Measurements from ENCODE around the gene PER1.

Gene PER1

DNA sequence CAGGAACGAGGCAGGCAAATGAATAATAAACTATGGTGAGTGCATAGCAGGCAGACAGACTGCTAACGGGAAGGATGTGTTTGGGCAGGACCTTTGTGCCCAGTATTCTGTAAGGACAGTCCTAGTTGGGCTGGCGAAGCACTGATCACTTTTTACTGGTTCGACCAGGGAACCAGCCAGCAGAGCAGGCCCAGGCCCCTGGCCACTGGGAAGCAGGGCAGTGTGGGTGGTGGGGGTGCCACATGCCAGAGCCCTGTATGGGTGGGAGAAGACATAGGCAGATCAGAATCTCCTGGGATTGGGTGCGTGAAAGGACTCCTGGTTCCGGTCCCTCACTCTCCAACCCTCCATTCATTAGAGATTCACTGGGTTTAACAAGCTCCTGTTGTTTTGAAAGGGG is 14.5 kb upstream of the PER1 start:
- FAIRE-seq: no peak

DNA sequence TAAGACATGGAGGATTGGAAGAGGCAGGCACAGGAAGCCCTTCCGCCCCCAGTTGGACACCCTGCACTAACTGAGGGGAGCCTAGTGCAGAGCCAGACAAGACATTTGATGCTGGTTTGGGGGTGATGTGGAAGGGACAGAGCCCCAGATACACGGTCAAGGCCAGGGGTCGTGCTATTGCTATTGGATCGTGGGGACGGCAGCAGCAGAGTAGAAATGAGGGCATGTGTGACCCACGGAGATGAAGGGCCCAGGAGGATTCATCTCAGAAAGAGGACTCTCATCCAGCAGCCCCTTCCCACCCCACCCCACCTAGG is 12.6 kb upstream of the PER1 start:
- no peak for FAIRE-seq

DNA sequence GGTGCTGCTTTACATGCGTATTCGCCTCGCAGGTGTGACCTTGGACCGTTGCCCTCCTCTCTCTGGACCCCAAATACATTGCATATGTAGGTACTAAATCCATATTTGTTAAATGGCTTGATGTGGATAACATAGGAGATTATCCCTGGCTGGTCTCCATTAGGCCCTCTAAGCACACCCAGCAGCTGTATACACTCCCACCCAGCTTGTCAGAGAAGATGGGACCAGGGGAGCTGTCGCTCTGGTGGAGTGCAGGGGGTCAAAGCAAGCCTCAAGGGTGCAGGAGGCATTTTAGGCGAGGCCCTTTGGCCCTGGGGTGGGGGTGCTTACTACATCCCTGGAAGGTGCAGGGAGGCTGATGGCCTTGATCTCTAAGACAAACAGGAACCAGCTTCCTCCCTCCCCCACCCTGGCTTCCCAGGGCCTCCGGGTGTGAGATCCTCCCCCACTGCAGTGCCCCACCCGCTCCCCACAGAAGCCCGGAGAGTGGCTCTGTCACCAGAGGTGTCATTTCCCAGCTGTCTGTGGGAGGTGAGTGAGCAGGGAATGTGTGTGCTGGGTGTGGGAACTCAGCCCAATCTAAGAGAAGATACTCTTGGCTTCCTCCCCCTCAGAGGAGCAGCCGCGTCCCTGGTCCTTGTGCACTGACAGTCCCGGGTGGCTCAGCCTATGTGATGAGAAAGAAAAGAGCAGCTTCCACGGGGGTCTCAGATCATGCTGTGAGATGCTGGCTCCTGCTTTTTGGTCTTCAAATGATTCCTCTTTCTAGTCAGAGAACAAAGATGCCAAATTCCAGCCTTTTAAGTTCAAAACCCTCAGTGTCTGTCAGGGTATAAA is 12.0 kb upstream of the PER1 start:
- FAIRE-seq: no peak

DNA sequence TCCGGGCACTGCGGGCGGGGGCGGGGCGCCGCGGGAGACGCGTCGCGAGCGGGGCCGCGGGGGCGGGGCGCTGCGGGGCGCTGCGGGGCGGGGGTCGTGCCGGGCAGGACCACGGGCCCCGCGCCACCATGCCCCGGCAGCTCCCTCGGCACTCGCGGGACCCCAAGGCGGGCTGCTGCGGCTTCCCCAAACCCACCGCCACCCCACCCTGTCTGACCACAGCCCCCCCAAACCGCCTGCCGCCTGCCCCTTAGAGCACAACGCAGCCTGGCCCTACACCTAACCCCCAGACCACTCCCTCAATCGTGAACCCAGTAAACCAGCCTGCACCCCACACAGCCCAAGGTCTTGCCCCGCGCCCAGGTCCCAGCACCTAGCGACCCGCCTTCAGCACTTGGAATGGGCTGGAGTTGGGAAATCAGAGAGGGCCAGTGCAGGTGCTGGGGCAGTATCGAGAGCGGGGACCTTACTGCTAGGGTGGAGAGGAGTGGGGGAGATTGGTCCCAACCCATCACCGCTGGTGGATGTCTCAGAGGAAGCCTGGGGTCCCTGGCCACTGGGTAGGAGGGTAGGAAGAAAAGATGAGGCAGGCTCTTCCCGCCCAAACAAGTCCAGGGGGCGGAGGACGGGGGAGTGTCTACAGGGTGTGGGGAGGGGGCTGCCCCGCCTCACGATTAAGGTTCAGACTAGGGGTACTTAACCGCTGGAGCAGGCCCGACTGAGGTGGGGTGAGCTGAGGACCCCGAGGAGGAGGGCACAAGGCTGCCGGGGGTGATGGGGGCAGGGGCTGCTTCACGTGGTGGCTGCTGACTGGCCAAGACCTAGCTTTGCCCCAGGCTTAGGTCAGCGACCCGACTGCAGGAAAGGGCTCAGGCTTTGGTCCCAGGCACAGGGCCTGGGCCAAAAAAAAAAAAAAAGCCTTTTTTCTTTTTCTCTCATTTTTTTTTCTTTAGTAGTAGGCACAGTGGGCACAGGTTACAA is 11.1 kb upstream of the PER1 start:
- FAIRE-seq: no peak

DNA sequence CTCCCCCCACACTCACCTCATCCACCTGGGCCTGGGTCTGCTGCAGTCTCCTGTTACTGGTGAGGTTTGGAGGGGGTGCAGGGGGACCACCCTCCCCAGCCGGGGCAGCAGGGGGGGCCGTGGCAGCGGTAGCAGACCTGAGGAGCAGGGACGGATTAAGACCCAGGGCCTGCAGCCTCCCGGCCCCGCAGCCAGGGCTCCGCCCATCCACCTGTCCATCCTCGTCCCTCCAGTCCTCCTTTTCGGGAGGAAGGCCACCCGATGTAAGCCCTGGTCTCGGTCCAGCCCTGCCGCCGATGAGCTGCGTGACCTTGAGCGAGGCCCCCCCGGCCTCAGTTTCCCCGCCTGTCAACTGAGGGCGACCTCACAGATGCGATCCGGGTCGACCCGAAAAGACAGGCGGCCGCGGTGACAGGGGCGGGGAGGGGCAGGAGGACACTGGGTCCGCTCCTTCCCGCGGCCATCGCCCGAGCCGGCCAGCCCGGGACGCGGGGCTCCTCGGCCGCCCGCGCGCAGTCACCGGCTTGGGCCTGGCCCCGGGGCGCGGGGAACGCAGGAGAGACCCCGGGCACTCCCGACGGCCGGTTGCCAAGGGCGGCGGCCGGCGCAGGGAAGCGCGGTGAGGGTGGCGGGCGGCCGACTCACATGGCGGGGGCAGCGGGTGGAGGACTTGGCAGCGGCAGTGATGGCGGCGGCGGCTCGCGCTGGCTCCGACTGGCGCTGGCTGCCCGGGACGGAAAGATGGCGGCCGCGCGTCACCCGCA is 10.2 kb upstream of the PER1 start, which contains the start of gene VAMP2:
VAMP2 (minus strand) TSS at position 716 of the 764 bp plus-strand sequence; CDS start at position 647, 69 bp downstream.
- no peak for FAIRE-seq

DNA sequence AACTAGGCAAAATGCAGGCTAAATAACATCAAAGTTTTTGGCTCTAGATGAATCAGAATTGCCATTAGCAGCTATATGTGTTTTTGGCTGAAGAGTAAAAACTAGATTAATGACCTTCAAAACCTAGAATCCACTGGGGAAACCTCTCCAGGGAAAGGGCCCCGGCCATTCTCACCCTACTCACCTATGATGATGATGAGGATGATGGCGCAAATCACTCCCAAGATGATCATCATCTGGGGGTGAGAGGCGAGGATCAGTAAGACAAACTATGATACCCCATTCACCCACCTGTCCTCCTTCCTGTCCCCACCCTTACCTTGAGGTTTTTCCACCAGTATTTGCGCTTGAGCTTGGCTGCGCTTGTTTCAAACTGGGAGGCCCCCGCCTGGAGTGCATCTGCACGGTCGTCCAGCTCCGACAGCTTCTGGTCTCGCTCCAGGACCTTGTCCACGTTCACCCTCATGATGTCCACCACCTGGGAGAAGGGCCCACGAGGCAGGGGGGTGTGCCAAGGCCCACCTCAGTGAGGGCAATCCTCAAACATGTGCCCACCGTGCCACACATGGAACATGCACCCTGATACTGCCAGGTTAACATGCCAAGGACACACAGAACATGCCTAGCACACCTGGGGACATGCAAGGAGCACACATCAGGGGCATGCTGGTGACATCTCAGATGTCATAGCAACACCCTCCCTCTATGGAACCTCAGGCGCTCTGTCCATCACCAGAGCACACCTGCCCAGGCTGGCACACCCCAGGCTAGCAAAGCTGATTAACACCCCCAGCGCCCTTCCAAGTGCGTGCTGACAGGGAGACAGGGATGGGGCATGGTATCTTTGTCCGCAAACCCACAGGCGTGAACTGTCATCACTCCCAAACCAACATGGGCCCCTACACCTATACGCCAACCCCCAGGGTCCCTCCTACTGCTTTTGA is 9.4 kb upstream of the PER1 start:
- no peak for FAIRE-seq

DNA sequence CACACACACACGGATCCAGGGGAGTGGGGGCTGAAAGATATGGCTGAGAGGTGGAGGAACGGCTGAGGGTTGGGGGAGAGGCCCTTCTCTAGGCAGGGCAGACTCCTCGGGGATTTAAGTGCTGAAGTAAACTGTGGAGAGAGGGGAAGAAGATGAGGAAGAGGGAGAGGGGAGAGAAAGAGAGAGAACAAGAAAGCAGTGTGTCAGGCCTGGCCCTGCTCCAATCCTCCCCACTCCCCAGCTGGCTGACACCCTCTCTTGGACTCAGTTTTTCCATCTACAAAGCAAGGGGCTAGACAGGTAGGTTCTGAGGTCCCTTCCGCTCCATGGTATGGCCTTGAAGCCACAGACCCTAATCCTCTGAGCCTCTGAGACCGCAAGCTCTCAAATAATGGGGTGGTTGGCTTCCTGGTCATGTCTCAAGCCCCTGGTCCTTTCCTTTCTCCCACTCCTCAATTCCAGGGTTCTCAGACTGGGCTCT is 8.6 kb upstream of the PER1 start:
- FAIRE-seq: no peak

DNA sequence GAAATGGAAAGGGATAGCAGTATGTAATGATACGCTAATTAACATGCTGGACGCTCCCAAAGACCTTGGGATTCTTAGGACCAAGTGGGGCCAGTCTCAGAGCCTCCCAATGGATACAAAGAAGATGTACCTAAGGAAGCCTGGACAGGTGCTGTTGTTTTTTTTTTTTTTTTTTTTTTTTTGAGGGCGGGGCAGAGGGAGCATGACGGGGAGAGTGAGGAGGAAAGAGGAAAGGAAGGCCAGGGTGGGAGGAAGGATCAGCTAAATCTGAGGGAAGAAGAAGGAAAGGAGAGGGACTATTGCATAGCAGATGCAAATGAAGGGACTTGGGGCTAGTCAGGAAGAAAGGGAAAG is 8.0 kb upstream of the PER1 start:
- no peak for FAIRE-seq

DNA sequence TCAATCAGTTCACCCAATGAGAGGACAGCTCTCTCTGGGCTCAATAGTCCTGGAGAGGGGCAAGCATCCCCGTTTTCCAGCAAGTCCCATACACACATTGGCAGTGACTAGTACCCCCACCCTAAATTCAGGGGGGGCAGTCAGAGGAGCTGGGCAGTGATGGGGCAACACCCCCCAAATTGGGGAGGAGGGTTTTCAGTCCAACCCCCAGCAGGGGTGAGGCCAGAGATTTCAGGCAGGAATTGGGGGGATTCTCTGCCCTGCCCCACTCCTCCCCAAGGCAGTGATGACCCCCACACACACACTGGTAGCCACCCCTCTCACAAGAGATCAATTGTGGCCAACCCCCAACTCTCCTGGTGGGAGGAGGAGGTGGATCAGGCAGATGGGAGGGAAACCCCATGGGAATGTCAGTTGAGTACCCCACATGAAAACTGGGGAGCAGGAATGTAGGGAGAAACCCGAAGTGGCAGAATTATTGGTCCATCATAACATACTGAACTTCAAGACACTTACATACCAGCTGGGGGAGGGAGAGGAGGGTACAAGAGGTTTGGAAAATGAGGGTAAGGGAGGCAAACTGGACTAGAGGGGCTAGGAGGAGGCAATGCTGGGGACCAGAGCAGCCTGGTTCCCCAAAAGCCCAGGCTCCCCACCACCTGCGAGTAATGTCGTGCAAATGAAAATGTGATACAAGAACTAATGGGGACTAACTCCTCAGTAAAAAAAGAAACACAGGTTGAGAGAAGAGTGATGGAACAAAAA is 7.4 kb upstream of the PER1 start:
- no peak for FAIRE-seq

DNA sequence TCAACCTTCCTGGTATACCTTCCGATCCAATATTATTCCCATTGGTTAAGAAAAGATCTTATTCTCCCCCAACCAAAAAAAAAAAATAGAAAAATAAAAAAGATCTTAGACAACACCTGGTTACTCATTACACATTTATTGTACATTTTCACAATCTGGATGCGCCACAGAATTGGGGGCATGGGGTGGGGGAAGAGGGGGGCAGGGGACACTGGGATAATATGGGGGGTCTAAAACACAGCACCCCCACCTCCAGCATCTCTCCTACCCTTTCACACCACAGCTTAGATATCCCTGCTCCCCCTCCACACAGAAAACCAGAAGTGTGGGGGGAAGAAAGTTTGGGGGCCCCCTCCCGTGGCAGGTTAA is 6.8 kb upstream of the PER1 start:
- no peak for FAIRE-seq

DNA sequence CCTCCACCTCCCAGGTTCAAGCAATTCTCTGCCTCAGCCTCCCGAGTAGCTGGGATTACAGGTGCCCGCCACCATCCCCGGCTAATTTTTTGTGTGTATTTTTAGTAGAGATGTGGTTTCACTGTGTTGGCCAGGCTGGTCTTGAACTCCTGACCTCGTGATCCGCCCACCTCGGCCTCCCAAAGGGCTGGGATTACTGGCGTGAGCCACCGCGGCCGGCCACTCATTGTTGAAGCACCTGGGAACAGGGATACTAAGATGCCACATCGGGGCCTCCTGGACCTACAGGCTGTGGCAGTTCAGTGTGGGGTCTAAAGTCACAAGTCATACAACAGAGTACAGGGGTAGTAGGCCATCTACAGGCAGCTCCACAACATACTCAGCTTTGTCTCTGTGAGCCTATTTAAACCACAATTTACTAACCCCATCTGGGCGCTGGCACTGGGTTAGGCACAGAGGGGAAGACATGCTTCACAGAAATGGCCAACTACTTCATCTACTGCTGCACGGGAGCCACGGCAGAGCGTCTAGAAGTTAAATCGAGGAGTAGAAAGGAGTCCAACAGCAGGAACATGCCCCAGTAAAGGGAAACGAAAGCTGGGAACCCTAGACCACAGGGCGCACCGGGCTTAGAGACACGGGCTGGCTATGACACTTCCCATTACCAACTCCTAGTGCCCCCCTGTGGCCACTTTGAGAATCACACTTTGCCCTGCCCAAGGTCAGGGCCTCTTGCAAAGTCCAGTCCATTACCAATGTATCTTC is 6.2 kb upstream of the PER1 start:
- FAIRE-seq: no peak

DNA sequence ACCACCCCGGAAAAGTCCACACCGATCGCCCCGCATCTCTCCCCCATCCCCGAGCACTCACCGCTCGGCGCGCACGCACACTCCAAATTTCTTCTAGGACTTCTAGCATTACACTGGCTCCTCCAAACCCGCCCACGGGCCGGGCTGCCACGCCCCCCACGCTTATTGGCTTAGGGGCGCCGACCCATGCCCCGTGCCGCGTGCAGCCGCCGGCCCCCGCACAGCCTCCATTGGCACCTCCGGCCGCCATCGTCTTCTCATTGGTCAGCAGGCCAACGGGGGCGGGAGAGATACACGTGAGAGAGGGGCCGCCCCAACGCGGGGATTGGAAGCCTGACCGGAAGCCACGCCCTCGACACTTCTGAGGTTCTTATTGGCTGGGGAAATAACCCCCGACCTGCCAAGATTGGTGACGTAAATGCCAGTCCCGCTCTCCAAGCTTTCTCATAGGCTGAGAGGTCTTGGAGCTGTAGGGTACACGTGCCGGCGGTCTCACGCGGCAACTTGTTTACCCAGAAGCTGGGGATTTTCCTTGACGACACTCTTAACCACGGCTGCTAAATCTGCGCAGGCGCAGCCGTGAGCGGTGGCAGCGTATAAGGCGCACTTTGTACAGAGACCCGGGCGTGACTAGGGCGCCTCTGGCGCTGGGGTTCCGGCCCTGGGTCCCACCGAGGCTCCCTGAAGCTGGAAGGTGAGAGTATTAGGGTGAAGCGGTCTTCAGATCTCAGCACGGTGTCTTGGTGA is 4.2 kb upstream of the PER1 start:
- FAIRE-seq: peak; percentile 100

DNA sequence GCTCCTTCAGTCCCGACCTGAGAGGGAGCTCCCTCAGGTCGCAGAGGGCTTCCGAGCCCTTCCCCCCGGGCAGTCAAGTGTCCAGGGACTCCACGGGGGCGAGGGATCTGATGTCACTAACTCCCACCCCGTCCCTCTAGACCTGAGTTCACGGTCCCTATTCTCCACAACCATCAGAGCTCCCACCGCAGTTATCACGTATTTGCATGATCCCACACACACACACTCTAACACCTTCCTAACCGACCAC is 3.7 kb upstream of the PER1 start:
- FAIRE-seq: no peak

DNA sequence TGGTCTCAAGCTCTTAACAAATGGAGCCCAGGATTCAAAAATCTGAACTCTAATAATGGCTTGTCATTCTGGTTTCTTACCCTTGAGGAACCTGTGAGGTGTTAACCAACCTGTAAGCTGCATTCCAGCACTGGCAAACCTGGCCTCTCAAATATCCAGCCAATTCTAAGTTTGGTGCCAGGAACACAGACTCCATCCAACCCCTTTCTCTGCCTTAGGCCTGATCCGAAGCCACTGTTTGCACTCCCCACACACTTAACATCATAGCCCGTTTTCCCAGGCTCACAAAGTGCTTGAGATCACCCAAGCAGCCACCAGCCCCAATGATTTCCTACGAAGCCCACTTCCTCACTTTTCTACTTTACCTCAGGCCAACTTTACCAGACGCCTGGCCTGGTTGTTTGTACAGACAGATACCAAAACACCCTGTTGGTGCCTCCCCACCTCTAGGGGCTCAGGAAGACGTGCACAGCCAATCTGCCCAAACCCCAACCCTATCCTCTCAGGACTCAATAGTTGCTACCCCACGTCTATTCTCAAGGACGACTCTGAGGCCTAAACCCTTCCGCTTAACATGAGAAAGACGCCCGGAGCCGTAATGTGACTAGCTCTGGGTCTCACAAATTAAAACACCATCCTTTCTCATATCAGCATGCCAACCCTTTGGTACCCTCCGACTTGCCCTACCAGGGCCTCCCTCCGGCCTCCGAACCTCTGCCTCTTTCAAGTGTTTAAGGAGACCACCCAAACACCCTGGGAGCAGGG is 3.2 kb upstream of the PER1 start:
- no peak for FAIRE-seq

DNA sequence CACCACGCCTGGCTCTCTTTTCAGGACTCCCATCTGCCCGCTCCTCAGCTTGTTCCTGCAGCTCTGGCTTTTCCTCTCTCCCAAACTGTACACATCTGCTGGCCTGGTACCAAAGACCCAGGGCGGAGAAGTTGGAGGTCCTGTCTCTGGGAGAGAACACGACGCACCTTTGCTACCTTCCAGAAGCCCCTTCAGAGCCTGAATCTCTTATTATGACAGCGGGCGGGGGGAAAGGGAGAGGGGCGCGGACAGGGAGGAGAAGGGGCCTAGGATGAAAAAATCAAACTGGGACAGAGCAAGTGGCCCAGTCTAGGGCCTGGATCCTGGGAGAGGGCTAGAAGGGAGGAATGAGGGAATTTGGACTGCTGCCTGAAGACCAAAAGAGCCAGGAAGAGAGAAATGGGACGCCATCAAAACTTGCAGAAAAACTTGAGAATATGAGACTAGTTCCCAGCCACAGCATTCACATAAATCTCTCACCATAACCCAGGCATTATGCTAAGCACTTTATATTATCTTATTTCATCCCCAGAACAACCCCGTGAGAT is 2.5 kb upstream of the PER1 start:
- no peak for FAIRE-seq

DNA sequence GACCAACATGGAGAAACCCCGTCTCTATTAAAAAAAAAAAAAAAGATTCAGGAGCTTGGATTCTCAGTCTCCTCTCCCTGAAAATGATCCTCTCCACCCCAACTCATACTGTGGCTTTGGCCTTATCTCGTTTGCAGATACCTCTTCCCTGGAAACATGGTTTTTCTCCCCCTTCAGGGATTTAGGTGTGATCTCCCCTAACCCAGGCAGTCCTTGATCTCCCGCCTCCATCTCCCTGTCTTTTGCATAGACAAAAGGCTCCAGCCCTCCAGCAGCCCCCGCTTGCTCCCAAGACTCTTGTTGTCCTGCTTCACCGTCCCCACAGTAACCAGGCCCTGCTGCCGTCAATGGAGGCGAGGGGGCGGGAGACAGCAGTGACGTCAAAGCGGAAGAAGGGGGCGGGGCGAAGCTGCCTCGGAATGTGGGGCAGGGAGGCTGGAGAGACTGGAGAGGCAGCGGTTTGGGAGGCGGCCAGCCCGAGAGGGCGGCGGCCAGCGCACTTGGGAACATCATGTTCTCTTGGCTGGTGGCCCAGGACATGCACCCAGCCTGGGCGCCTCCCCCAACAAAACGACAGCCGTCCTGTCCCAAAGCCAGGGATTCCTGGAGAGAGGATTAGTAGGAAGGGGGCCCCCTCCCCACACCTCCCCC is 1.9 kb upstream of the PER1 start:
- FAIRE-seq: peak; percentile 93

DNA sequence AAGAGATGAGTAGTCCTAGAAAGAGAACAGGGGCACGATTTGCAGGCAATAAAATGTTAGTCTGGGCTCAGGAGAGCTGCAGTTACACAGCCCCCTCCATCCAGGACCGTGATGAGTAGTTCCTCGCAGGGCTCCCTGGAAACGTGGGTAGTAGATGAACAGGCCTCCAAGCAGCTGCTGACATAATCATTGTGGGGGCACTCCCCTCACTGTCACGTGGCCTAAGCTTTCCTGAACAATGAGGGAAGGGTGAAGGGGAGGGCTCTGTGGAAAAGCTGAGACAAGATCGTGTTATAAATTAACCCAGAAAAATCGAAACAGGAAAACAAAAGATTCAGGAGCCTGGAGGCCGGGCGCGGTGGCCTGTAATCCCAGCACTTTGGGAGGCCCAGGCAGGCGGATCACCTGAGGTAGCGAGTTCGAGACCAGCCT is 1.3 kb upstream of the PER1 start:
- FAIRE-seq: peak; percentile 35

DNA sequence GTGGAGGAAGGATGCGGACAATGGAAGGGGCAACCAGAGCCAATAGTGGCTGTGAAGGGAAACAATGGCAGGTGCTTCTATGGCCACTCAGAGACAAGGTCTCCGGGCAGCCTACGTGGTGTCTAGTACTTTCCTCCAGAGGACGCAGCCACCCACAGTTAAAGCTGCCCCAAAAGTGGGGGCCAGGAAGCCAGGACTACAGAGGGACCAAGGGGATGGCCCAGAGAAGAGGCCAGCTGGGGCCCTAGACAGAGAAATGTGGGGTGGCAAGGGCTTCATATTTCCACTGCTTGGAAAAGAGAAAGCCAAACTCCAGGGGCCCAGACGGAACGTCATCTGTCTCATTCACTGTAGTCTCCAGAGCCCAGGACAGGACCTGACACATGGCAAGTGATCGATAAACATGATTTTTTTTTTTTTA is 837 bp upstream of the PER1 start:
- FAIRE-seq: no peak

Measured in endometrium (tissue), 2 donors.